ENCODE data around the gene MAN1C1. TPM values are rescaled to one million over a fixed set of nuclear protein-coding genes. Genes with fewer than 3 reads are reported as not detected.
A peak's percentile ranks its signal among the peaks of the same experiment; 100 is the strongest.

Gene MAN1C1
- total RNA-seq, 1 experiment from 2014 or later: 0.11 TPM

- Histone ChIP-seq H3K27me3 (ENCODE audit: low read length) (no peaks in the 10 kb centered on the region), H3K9me3 (ENCODE audit: low read length) (no peaks in the 10 kb centered on the region), H4K20me1 (ENCODE audit: low read length) (peaks cover 4% of the 10 kb centered on the region; the same call in 1 of the 2 replicates), H3K4me3 (ENCODE audit: low read length) (no peak overlapping the region), H3K27ac (ENCODE audit: low read length) (no peak overlapping the region), H3K4me1 (ENCODE audit: insufficient read depth, low read length) (no peaks in the 10 kb centered on the region), H3K36me3 (ENCODE audit: low read depth, low read length) (peaks cover 79% of the 10 kb centered on the region), H3K9me2 (replicated peaks; ENCODE audit: low read length) (no peaks in the 10 kb centered on the region), H3K4me2 (ENCODE audit: low read length) (no peak overlapping the region), H3K79me2 (ENCODE audit: low read length) (peaks cover 51% of the 10 kb centered on the region), H3F3A (ENCODE audit: low read length, unreplicated experiment) (peaks cover 6% of the 10 kb centered on the region), H2AFZ (ENCODE audit: low read length) (no peak overlapping the region), H3K9ac (ENCODE audit: low read length) (no peak overlapping the region)
- intact Hi-C loops (cut with micrococcal nuclease): no loop called here
- DNase-seq: peak; percentile 50
- ChIA-PET POLR2A (ENCODE audit: unreplicated experiment) (no interaction called here), CTCF (no interaction called here)
- ATAC-seq: peak; percentile 57
- TSS peak; percentile 41 for BruUV-seq (replicated peaks)
- TF ChIP-seq EZH2phosphoT487 (IDR thresholded peaks at IDR 0.05; ENCODE audit: borderline replicate concordance, low read length) (no peak), EZH2 (IDR thresholded peaks at IDR 0.05; ENCODE audit: low read length, unreplicated experiment) (no peak), CTCF (conservative IDR thresholded peaks at IDR 0.05; ENCODE audit: low read depth, low read length) (no peak)
These were observed 215.9 kb downstream of the MAN1C1 start for GRCh38 chr1:25832336-25833037.

GRCh38 chr1:25833158-25833557 lies 216.6 kb downstream of the MAN1C1 start:
- no peaks in the 10 kb centered on the region for H3K9me2 ChIP-seq (replicated peaks; ENCODE audit: low read length)
- H3K27me3 ChIP-seq (ENCODE audit: low read length): no peaks in the 10 kb centered on the region
- H3K79me2 ChIP-seq (ENCODE audit: low read length): peaks cover 51% of the 10 kb centered on the region
- no peak overlapping the region for H2AFZ ChIP-seq (ENCODE audit: low read length)
- H3K9ac ChIP-seq (ENCODE audit: low read length): no peak overlapping the region
- no peaks in the 10 kb centered on the region for H3K9me3 ChIP-seq (ENCODE audit: low read length)
- ATAC-seq (no peak), DNase-seq (no peak)
- no TSS peak for BruUV-seq (replicated peaks)
- H3K27ac ChIP-seq (ENCODE audit: low read length): no peak overlapping the region
- TF ChIP-seq EZH2 (IDR thresholded peaks at IDR 0.05; ENCODE audit: low read length, unreplicated experiment) (no peak), CTCF (conservative IDR thresholded peaks at IDR 0.05; ENCODE audit: low read depth, low read length) (no peak), EZH2phosphoT487 (IDR thresholded peaks at IDR 0.05; ENCODE audit: borderline replicate concordance, low read length) (no peak)
- no peaks in the 10 kb centered on the region for H3K4me1 ChIP-seq (ENCODE audit: insufficient read depth, low read length)
- H3K36me3 ChIP-seq (ENCODE audit: low read depth, low read length): peaks cover 81% of the 10 kb centered on the region
- H3K4me2 ChIP-seq (ENCODE audit: low read length): no peak overlapping the region
- ChIA-PET CTCF (no interaction called here), POLR2A (ENCODE audit: unreplicated experiment) (no interaction called here)
- intact Hi-C loops (cut with micrococcal nuclease): no loop called here
- H3K4me3 ChIP-seq (ENCODE audit: low read length): no peak overlapping the region
- H3F3A ChIP-seq (ENCODE audit: low read length, unreplicated experiment): peaks cover 8% of the 10 kb centered on the region
- peaks cover 4% of the 10 kb centered on the region; the same call in 1 of the 2 replicates for H4K20me1 ChIP-seq (ENCODE audit: low read length)

Other genes starting within 250 kb of the MAN1C1 start
- 1.1 and 1.4 TPM in 2 replicates for gene RHCE, start 196.0 kb upstream of the MAN1C1 start, total RNA-seq (2014; rRNA removed)
- 13.6 and 14.0 TPM in 2 replicates for gene MACO1, start 185.9 kb upstream of the MAN1C1 start, total RNA-seq (2014; rRNA removed)
- 26.5 and 31.6 TPM in 2 replicates for gene LDLRAP1, start 73.2 kb upstream of the MAN1C1 start, total RNA-seq (2014; rRNA removed)
- gene SELENON, start 183.4 kb downstream of the MAN1C1 start, total RNA-seq (2014; rRNA removed): 38.6 and 43.7 TPM in 2 replicates
- gene MTFR1L, start 203.2 kb downstream of the MAN1C1 start, total RNA-seq (2014; rRNA removed): 32.3 and 35.6 TPM in 2 replicates
- 17.6 and 22.2 TPM in 2 replicates for gene AUNIP, start 242.7 kb downstream of the MAN1C1 start, total RNA-seq (2014; rRNA removed)